Erythroblast (primary cell): ENCODE data around the gene C17orf67.

Experiments used
- GATA1 ChIP-seq: IDR thresholded peaks from 2 replicates; pipeline ENCODE4 v1.6.1; 2011; ENCODE audit warnings: low read depth, mild to moderate bottlenecking, control low read depth, low read length, moderate library complexity
- POLR2A ChIP-seq: IDR thresholded peaks from 2 replicates; pipeline ENCODE4 v1.6.1; 2011; ENCODE audit warnings: mild to moderate bottlenecking, low read length

DNA sequence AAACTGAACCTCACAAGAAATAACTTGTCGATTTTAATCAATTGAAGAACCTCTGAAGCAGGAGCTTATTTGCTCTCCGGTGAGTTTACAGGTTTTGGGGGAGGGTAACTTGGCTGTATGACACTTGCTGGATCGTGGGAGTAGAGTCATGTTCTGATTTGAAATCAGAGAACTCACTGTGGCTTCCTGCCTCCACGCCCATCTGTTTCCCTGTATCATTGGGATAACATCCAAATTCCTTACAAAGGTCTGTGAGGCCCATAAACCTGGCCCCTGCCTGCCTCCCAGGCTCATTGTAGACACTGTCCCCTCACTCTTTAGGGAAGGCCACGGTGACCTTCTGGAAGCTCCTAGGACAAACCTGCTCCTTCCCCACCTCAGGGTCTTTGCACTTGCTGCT, 48.3 kb downstream of the C17orf67 start:
- TF ChIP-seq POLR2A (no peak), GATA1 (no peak)
